HG03095 (cell line): Measurements from ENCODE around the gene TCF12.

ENCODE experiments used
- ATAC-seq: cut with Tn5 transposase; IDR thresholded peaks from one replicate; pipeline ENCODE4 v1.9.1; 2021; ENCODE audit warnings: moderate library complexity; ENCODE audit not compliant: unreplicated experiment

Gene TCF12

DNA sequence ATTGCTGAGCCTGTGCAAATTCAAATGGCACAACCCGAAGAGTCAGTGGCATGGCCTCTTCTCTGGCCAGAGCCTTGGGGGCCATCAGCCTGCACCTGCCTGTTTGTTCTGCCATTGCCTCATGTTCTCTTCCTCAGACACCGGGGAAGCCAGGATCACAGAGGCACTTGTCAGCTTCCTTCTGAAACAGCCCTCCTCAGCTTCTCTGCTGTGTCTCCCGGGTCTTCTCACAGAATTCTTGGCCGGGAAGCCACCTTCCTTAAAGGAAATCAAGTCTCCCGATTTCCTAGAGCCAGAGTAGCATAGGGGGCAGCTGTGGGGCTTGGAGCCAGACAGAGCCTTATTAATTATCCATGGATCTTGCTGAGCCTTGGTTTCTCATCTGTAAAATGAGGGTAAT lies 410.5 kb downstream of the TCF12 start:
- ATAC-seq = no peak

DNA sequence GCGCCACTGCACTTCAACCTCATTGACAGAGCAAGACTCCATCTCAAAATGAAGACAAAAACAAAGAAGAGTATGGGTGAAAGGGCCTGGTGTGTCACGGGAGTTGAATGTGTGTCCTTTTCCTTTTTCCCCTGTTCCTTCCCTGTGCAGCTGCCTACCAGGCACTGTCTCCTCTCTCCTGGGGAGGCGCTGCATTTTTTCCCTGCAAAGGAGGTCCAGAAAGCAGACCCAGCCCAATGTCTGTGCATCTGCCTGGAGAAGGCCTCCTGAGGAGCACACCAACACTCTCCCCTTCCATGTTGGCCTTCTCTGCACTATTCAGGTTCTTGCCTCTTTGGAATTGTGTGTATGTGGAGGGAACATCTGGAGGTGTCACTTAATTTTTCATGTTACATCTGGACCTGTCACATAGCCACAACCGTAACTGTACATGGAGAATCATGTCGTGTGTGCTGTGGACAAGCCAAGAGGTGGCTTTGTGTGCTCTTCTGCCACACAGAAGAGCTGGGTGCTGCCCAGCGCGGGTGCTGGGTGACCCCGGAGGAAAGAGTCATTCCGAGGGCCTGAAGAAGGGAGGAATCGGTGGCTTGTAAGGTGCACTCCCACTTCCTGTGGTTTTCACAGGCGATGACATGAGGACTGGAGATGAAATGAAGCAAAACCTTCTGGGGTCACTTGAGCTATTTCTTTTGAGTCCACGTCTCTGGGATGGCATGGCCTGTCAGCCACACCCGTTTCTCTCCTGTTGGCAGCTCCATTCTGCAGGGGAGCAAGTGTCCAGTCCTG lies 411.3 kb downstream of the TCF12 start:
- ATAC-seq = no peak

DNA sequence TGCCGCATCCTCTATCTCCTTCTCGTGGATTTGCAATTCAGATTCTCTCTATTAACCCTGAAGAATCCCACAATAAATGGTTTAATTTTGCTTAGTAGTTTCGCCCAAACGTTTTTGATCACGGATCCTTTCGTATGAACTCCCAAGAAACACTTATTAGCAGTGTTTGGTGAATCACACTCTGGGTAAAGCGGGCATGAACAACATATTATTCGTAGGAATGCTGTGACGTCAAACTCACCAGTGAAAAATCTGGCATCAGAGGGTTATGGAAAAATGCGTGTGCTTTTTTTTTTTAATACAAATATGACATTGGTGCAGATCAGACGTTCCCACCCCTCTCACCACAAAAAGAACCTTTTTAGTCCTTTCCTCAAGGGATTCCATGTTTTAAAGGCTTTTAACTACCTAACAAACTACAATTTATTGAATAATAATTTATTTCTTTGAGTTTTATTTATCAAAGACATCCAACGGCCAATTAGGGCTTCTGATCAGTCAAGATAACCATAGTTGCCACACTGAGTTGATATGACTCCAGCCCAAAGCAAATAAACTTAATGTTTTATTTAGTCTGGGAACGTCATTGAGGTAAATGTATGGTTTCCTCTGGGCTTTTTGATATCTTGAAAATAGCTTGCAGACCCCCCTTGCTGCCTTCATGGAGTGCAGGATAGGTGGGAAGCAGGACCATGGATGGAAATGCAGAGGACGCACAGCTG lies 412.3 kb downstream of the TCF12 start:
- ATAC-seq = no peak

DNA sequence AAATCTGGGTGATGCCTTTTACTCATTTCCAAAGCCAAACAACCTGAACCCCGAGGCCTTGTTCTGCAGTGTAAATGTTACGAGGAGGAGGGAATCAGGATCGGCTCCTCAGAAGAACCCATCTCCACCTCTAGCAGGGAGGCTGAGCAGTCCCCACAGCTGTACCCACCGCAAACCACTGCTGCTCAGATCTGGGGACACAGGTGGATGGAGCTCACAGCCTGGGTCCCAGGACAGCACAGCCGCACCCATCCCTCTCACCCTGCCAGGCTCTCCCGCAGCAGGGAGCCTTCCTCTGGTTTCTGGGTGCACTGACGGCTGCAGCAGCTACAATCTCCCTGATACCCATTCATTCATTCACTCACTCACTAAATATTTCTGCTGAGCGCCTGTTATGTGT lies 413.9 kb downstream of the TCF12 start:
- ATAC-seq = no peak

DNA sequence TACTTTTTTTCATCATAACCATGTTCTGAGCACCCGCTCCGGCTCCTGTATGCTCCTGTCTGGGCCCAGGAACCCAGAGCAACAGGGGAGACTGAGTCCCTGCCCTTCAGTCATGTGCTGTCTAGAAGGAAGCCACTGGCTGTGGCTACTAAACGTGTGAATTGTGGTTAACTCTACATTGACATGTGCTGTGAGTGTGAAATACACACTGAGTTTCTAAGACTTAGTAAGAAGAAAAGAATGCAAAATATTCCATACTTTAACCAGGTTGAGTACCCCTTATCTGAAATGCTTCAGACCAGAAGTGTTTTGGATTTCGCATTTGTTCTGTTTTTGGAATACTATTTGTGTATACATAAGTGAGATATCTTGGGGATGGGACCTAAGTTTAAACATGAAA lies 415.0 kb downstream of the TCF12 start:
- no peak for ATAC-seq

DNA sequence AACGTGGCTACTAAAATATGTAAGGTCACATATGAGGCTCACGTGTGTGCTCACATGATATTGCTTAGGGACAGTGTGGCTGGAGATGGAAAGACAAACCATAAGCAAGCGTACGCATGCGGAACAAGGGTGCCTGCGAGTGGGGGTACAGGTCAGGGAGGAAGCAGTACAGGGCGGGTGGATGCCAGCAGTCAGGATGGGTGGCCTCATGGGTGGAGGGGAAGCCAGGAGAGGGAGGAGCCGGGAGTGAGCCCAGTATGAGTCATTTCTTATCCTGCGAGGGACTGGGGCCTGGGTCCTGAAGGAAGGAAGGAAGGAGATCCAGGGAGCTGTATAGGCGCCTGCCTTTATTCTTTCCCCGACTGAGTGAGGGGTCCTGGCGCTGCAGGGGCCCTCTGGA lies 415.8 kb downstream of the TCF12 start:
- no peak for ATAC-seq

DNA sequence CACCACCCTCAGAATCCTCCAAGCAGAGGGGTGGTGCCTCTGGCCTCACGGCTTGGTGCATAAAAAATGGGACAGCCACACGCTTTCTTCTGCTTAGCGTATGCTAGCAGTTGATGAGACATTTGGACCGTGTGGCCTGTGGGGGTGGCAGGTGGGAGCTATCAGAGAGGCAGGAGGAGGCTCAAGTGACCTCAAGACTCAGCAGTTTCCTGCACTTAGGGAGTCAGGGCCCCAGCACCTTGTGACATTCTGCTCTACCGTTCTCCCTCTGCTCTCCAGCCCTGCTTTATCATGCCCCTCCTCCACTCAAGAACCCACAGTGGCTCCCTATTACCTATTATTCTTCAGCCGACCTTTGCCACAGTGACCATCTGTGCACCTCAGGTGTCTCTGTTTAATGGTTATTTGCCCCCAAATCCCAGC lies 416.9 kb downstream of the TCF12 start:
- no peak for ATAC-seq

DNA sequence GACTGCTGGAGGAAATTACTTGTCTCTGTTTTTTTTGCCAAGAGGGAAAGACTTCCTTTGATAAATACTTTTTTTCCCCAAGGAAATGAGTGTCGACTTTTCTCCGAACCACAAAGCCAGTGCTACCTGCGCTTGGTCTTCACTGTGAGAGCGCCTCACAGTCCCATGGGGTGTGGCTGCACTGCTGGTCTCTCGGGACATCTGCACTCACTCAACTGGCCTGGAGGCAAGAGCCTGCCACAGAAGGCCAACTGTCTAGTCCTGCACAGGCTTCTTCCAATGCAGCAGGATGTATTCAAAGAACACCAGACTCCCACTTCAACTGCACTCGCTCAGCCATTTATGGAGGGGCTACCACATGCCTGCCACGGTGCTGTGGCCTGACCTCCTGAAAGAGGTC lies 417.3 kb downstream of the TCF12 start:
- no peak for ATAC-seq

DNA sequence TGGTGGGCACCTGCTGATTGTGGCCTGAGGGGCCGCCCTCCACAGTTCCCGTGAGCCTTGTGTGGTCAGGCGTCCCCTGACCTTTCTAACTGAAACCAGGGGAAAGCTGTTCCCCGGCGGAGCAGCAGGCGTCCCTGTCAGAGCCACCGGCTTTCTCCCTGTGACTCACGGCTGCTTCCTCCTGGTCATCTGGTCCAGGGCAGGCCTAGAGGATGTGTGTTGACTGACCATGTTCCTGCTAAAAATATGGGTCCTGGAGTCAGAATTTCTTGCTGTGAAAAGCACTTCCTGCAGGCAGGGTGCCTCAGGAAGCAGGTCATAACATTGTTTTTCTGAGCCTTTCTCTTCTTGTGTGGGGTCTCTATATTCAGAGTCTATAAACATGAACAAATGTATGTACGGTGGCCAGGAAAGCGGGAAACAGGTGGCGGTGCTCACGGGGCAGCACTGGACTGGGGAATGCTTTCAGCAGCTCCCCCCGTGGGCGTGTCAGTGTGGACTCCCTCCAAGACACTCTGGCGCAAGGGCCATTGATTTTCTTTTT lies 419.5 kb downstream of the TCF12 start:
- ATAC-seq = no peak

DNA sequence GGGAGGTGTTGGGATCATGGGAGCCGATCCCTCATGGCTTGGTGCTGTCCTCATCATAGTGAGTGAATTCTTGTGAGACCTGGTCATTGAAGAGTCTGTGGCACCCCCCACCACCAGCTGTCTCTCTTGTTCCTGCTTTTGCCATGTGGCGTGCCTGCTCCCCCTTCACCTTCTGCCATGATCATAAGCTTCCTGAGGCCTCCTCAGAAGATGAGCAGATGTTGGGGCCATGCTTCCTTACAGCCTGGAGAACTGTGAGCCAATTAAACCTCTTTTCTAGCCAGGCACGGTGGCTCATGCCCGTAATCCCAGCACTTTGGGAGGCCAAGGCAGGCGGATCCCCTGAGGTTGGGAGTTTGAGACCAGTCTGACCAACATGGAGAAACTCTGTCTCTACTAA lies 420.9 kb downstream of the TCF12 start:
- ATAC-seq = no peak
